Smooth muscle cell (in vitro differentiated cells): ENCODE results near the gene LRRC4B. TPM values are rescaled to one million over a fixed set of nuclear protein-coding genes. Genes with fewer than 3 reads are reported as not detected.

Experiments used
- DNase-seq: peaks from one replicate; lab custom pipeline; 2025; ENCODE audit not compliant: unreplicated experiment; lab: John Stamatoyannopoulos, UW
- H2AFZ ChIP-seq: fragments of 200-600 bp; sonication (generic); 2 replicates; pipeline ENCODE4 v1.6.0; 2016; ENCODE audit warnings: antibody characterized with exemption, low read depth, mild to moderate bottlenecking
- H3F3A ChIP-seq: fragments of 200-600 bp; sonication (generic); 2 replicates; pipeline ENCODE4 v1.6.0; 2017; ENCODE audit warnings: antibody characterized with exemption, low read depth
- H3K27ac ChIP-seq: fragments of 200-600 bp; sonication (generic); 2 replicates; pipeline ENCODE4 v1.5.1; 2016; ENCODE audit warnings: low read depth, mild to moderate bottlenecking
- H3K27me3 ChIP-seq: fragments of 200-600 bp; sonication (generic); 2 replicates; pipeline ENCODE4 v1.6.1; 2016; ENCODE audit warnings: low read depth, mild to moderate bottlenecking
- H3K36me3 ChIP-seq: fragments of 200-600 bp; sonication (generic); 2 replicates; pipeline ENCODE4 v1.5.1; 2016; ENCODE audit warnings: low read depth
- H3K4me1 ChIP-seq: fragments of 200-600 bp; sonication (generic); 2 replicates; pipeline ENCODE4 v1.5.1; 2016; ENCODE audit warnings: low read depth
- H3K4me2 ChIP-seq: fragments of 200-600 bp; sonication (generic); 2 replicates; pipeline ENCODE4 v1.6.0; 2016; ENCODE audit warnings: mild to moderate bottlenecking
- H3K4me3 ChIP-seq: fragments of 200-600 bp; sonication (generic); 2 replicates; pipeline ENCODE4 v1.5.1; 2016; ENCODE audit warnings: mild to moderate bottlenecking
- H3K79me2 ChIP-seq: fragments of 200-600 bp; sonication (generic); 2 replicates; pipeline ENCODE4 v1.6.0; 2016; ENCODE audit warnings: low read depth, mild to moderate bottlenecking
- H3K9ac ChIP-seq: fragments of 200-600 bp; sonication (generic); 2 replicates; pipeline ENCODE4 v1.6.0; 2016; ENCODE audit warnings: low read depth
- H3K9me3 ChIP-seq: fragments of 200-600 bp; sonication (generic); replicated peaks from 2 replicates; pipeline ENCODE4 v1.5.1; 2016; ENCODE audit warnings: low read depth
- H4K20me1 ChIP-seq: fragments of 200-600 bp; sonication (generic); 2 replicates; pipeline ENCODE4 v1.6.0; 2016; ENCODE audit warnings: low read depth
- CTCF ChIP-seq: fragments of 200-600 bp; sonication (generic); IDR thresholded peaks from 2 replicates; pipeline ENCODE4 v1.5.1; 2017; ENCODE audit warnings: borderline replicate concordance, mild to moderate bottlenecking, antibody characterized with exemption; ENCODE audit not compliant: insufficient read depth, poor library complexity, severe bottlenecking
- WGBS: methylation state at CpG from one replicate; pipeline ENCODE4 v1.1.7; 2016; ENCODE audit warnings: low lambda C conversion rate; 5-methylcytosine and 5-hydroxymethylcytosine counted together
- polyA plus RNA-seq: library from polyadenylated mRNA; unstranded; fragments of >200 nt; fragmentation: Nextera tagmentation; extraction: Ambion mirVana; gene quantifications from 2 replicates; pipeline ENCODE4 v1.2.1, GENCODE V29; 2016
- total RNA-seq: library from RNA; depleted of rRNA; stranded (reverse); fragments of >200 nt; gene quantifications from 2 replicates; pipeline ENCODE4 v1.2.3, GENCODE V29; 2014

The LRRC4B gene
- total and polyA plus RNA-seq, 2 experiments from 2014 or later = 1.7 to 8.6 TPM

DNA sequence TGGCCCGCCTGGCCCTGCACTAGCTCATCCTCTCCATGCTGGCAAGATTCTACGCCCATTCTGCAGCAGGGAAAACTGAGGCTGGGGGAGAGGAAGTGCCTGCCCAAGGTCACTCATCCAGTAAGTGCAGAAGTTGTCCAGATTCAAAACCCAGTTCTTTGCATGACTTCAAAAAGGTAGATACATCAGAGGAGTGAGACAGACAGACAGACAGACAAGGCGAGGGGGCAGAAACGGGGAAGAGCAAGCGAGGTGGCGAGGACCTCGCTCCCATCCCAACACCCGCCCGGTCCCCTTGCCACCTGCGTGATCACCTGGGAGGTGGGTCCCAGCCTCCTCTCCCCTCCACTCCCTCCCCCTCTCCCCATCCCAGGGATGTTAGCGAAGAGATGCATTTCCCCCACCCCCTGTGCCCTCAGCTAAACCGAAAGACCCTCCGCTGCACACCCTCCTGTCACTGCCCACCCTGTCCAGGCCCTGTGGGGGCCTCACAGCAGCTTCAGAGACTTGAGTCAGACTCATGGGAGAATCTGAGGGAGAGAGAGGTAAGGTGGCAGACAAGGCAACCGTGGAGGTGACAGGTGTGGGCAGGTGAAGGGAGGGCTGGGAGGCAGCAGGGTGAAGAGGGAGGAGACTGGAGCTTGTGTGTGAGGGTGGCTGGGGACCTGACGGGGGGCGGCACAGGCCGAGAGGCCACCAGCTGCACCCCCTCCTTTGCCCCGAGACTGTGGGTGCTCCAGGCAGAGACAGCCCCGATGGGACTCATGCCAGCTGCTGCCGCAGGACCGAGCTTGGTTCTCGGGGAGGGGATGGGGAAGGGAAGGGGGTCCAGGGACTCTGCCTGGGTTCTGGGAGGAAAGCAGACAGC, 18.9 kb downstream of the LRRC4B start:
- H3K27ac ChIP-seq = no peak overlapping the region
- no peaks in the 10 kb centered on the region for H3K9me3 ChIP-seq
- 91% methylated on average over 15 of the region's 22 CpGs for WGBS
- peaks cover 16% of the 10 kb centered on the region for H3K27me3 ChIP-seq
- DNase-seq = no peak
- no peak overlapping the region for H3K4me3 ChIP-seq
- no peaks in the 10 kb centered on the region for H3K79me2 ChIP-seq
- H4K20me1 ChIP-seq = no peaks in the 10 kb centered on the region
- no peaks in the 10 kb centered on the region for H3K36me3 ChIP-seq
- no peak overlapping the region for H2AFZ ChIP-seq
- no peak overlapping the region for H3K4me2 ChIP-seq
- no peak for TF ChIP-seq CTCF
- no peak overlapping the region for H3K9ac ChIP-seq
- no peaks in the 10 kb centered on the region for H3K4me1 ChIP-seq
- no peaks in the 10 kb centered on the region for H3F3A ChIP-seq

DNA sequence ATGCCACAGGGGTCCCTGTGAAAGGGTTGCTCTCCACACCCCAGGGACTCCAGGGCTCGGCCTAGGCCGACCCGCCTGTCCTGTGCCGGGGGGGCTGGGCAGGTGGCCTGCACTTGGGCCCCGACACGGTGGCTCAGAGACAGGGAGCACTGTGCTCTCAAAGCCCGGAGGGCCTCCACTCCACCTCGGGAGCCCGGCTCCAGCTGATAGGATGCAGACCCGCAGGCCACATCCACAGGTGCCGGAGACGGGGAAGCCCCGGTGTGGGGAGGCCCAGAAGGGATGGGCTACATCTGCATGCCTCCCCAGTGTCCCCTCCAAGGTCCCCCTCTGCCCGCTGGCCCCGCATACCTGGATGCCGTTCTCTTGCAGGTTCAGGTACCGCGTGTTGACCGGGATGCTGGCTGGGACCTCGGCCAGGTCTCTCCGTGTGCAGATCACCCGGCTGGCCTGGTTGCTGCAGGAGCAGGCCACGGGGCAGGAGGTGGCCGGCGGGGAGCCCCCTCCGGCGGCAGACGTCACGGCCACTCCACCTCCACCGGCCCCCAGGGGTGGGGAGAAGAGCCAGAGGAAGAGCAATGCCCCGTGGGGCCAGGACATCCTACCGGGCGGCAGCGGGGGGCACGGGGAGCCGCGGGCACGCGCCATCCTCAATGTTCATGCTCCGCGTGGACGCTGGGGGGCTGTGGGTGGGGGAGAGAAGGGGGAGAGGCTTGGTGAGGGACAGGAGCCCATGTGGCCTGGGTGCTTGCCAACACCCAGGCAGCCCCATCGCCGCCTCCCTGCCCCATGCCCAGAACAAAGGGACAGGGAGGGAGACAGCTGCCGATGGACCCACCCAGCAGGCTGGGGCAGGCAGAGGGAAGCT, 19.8 kb downstream of the LRRC4B start:
- Histone ChIP-seq H4K20me1 (no peaks in the 10 kb centered on the region), H3K4me2 (no peak overlapping the region)
- 94% methylated on average over 37 of the region's 45 CpGs for WGBS

GRCh38 chr19:50547385-50548190, 20.6 kb downstream of the LRRC4B start:
- no peak overlapping the region for H3K27ac ChIP-seq
- no peaks in the 10 kb centered on the region for H3K36me3 ChIP-seq
- H4K20me1 ChIP-seq = no peaks in the 10 kb centered on the region
- no peaks in the 10 kb centered on the region for H3F3A ChIP-seq
- H3K4me2 ChIP-seq = no peak overlapping the region
- 77% methylated on average over 18 of the region's 18 CpGs for WGBS
- H3K79me2 ChIP-seq = no peaks in the 10 kb centered on the region
- H3K4me3 ChIP-seq = no peak overlapping the region
- H3K9ac ChIP-seq = no peak overlapping the region
- DNase-seq = no peak
- H2AFZ ChIP-seq = no peak overlapping the region
- no peak for TF ChIP-seq CTCF
- H3K9me3 ChIP-seq = no peaks in the 10 kb centered on the region
- H3K27me3 ChIP-seq = peaks cover 13% of the 10 kb centered on the region
- no peaks in the 10 kb centered on the region for H3K4me1 ChIP-seq

More for the DNA sequence above, 19.8 kb downstream of the LRRC4B start:
- Histone ChIP-seq H3K36me3 (no peaks in the 10 kb centered on the region), H3K79me2 (no peaks in the 10 kb centered on the region), H3K4me1 (no peaks in the 10 kb centered on the region), H3K27me3 (peaks cover 15% of the 10 kb centered on the region), H3K4me3 (no peak overlapping the region), H3K27ac (no peak overlapping the region), H2AFZ (no peak overlapping the region), H3K9me3 (no peaks in the 10 kb centered on the region), H3F3A (no peaks in the 10 kb centered on the region), H3K9ac (no peak overlapping the region)
- DNase-seq = no peak
- TF ChIP-seq CTCF = no peak
